Keratinocyte (primary cell): ENCODE results near the gene ERI3. TPM values are rescaled to one million over a fixed set of nuclear protein-coding genes. Genes with fewer than 3 reads are reported as not detected.

ENCODE experiments used
- DNase-seq: peaks from one replicate; pipeline ENCODE4 v3.0.0-alpha.2; 2011; ENCODE audit warnings: low read depth, missing footprints, low spot score
- FAIRE-seq: peaks from 2 replicates; lab custom pipeline; 2011; peaks lifted over from hg19 to GRCh38; lab: Jason Lieb, UNC
- H2AFZ ChIP-seq: 2 replicates; pipeline ENCODE4 v1.6.0; 2012; ENCODE audit warnings: low read length, control low read depth, inconsistent platforms; ENCODE audit not compliant: control insufficient read depth
- H3K27ac ChIP-seq: 2 replicates; pipeline ENCODE4 v1.5.1; 2011; ENCODE audit warnings: low read length; ENCODE audit not compliant: control insufficient read depth, insufficient read depth
- H3K27me3 ChIP-seq: 3 replicates; pipeline ENCODE4 v1.6.0; 2011; ENCODE audit warnings: low read length; ENCODE audit not compliant: control insufficient read depth, insufficient read depth; ENCODE audit errors: extremely low read depth
- H3K36me3 ChIP-seq, 2 experiments: 2 replicates in 1 of 2; 3 replicates in 1 of 2; pipeline ENCODE4 v1.5.1; 2011; ENCODE audit warnings: low read length in 2 of 2, mild to moderate bottlenecking in 1 of 2; ENCODE audit not compliant: control insufficient read depth in 2 of 2, insufficient read depth in 2 of 2; ENCODE audit errors: extremely low read depth in 1 of 2
- H3K4me1 ChIP-seq: 3 replicates; pipeline ENCODE4 v1.5.1; 2011; ENCODE audit warnings: low read length; ENCODE audit not compliant: control insufficient read depth, insufficient read depth; ENCODE audit errors: extremely low read depth
- H3K4me2 ChIP-seq: 3 replicates; pipeline ENCODE4 v1.6.0; 2011; ENCODE audit warnings: low read depth, low read length; ENCODE audit not compliant: control insufficient read depth, insufficient read depth; ENCODE audit errors: extremely low read depth
- H3K4me3 ChIP-seq, 3 experiments: fragments of 200-600 bp in 1 of 3; sonication (generic) in 1 of 3; 2 replicates in 2 of 3; 3 replicates in 1 of 3; pipeline ENCODE4 v1.5.1; 2011 to 2016; ENCODE audit warnings: low read length in 3 of 3, mild to moderate bottlenecking in 3 of 3, control low read depth in 2 of 3, inconsistent platforms in 1 of 3, low read depth in 1 of 3, mixed read lengths in 1 of 3, mixed run types in 1 of 3, moderate library complexity in 1 of 3; ENCODE audit not compliant: control insufficient read depth in 2 of 3, insufficient read depth in 2 of 3; ENCODE audit errors: extremely low read depth in 1 of 3
- H3K79me2 ChIP-seq: 2 replicates; pipeline ENCODE4 v1.6.0; 2012; ENCODE audit warnings: low read length; ENCODE audit not compliant: control insufficient read depth, insufficient read depth
- H3K9ac ChIP-seq: 3 replicates; pipeline ENCODE4 v1.6.0; 2011; ENCODE audit warnings: low read length; ENCODE audit not compliant: control insufficient read depth, insufficient read depth; ENCODE audit errors: extremely low read depth
- H3K9me1 ChIP-seq: 3 replicates; pipeline ENCODE4 v1.6.0; 2011; ENCODE audit warnings: low read length; ENCODE audit not compliant: control insufficient read depth, insufficient read depth; ENCODE audit errors: extremely low read depth
- H3K9me3 ChIP-seq: 2 replicates; pipeline ENCODE4 v1.5.1; 2012; ENCODE audit warnings: low read depth, low read length; ENCODE audit not compliant: control insufficient read depth
- H4K20me1 ChIP-seq: 3 replicates; pipeline ENCODE4 v1.6.0; 2011; ENCODE audit warnings: low read length; ENCODE audit not compliant: control insufficient read depth, insufficient read depth; ENCODE audit errors: extremely low read depth
- CTCF ChIP-seq, 3 experiments: IDR thresholded peaks in 1 of 3; conservative IDR thresholded peaks in 1 of 3; optimal IDR thresholded peaks in 1 of 3; 2 replicates in 2 of 3; 3 replicates in 1 of 3; pipeline versions ENCODE3 to v1.5.1; 2011; ENCODE audit warnings: low read length in 3 of 3, mild to moderate bottlenecking in 3 of 3, moderate library complexity in 2 of 3, control low read depth in 1 of 3, inconsistent platforms in 1 of 3; ENCODE audit not compliant: insufficient read depth in 2 of 3; ENCODE audit errors: extremely low read depth in 1 of 3
- EZH2 ChIP-seq: IDR thresholded peaks from one replicate; pipeline ENCODE4 v1.6.1; 2012; ENCODE audit warnings: inconsistent platforms, mild to moderate bottlenecking, low read length, moderate library complexity
- dilution Hi-C: fragments of 300-500 bp; cut with MboI; formaldehyde crosslinking; loops from one replicate; pipeline ENCODE4 v1.7.0; 2020; ENCODE audit warnings: low sequenced_read_pairs; ENCODE audit not compliant: extremely low pct_ligation_motif_present
- polyA plus RNA-seq, 5 experiments: library from polyadenylated mRNA; depleted of rRNA in 3 of 5; stranded (reverse) in 3 of 5; stranded (forward) in 1 of 5; unstranded in 1 of 5; fragments of >200 nt; gene quantifications; 1 replicate in 1 of 5; 2 replicates in 3 of 5; 3 replicates in 1 of 5; pipeline versions ENCODE4 v1.2.1 to v1.2.3, GENCODE V29; 2011 to 2012; ENCODE audit warnings: missing spikeins in 2 of 5, low read depth in 1 of 5, low replicate concordance in 1 of 5

The ERI3 gene
- polyA plus RNA-seq, 1 donor (not counting 4 experiments of a cell fraction or from before 2014, with no cell fraction given) = 43.7 TPM

GRCh38 chr1:44242746-44243145, 112.3 kb downstream of the ERI3 start:
- H3K27ac ChIP-seq = no peak overlapping the region
- no peak for FAIRE-seq
- H4K20me1 ChIP-seq = no peaks in the 10 kb centered on the region
- H3K36me3 ChIP-seq = peaks cover 3 to 5% of the 10 kb centered on the region in 2 experiments
- no peaks in the 10 kb centered on the region for H3K27me3 ChIP-seq
- no peak overlapping the region for H3K4me3 ChIP-seq
- H3K9me1 ChIP-seq = no peaks in the 10 kb centered on the region
- dilution Hi-C loops = no loop called here
- no peak overlapping the region for H3K9ac ChIP-seq
- H2AFZ ChIP-seq = no peak overlapping the region
- H3K79me2 ChIP-seq = no peaks in the 10 kb centered on the region
- no peak overlapping the region for H3K4me2 ChIP-seq
- H3K4me1 ChIP-seq = peaks cover 21% of the 10 kb centered on the region
- H3K9me3 ChIP-seq = no peaks in the 10 kb centered on the region
- DNase-seq = no peak
- TF ChIP-seq CTCF (optimal IDR thresholded peaks at IDR 0.05 in 1 of 3, IDR thresholded peaks at IDR 0.05 in 1 of 3, conservative IDR thresholded peaks at IDR 0.05 in 1 of 3; ENCODE audit: extremely low read depth in 1 of 3, insufficient read depth in 2 of 3, low read length in 3 of 3) (no peak), EZH2 (no peak)

GRCh38 chr1:44240802-44241671, 114.0 kb downstream of the ERI3 start:
- H3K9me3 ChIP-seq = no peaks in the 10 kb centered on the region
- no peak overlapping the region for H3K4me3 ChIP-seq
- no peaks in the 10 kb centered on the region for H3K79me2 ChIP-seq
- no peaks in the 10 kb centered on the region for H4K20me1 ChIP-seq
- dilution Hi-C loops = no loop called here
- H3K4me1 ChIP-seq = peaks cover 11% of the 10 kb centered on the region
- no peak overlapping the region for H3K4me2 ChIP-seq
- H3K27me3 ChIP-seq = no peaks in the 10 kb centered on the region
- no peak overlapping the region for H2AFZ ChIP-seq
- peaks cover 3 to 5% of the 10 kb centered on the region in 2 experiments for H3K36me3 ChIP-seq
- H3K9me1 ChIP-seq = no peaks in the 10 kb centered on the region
- no peak for TF ChIP-seq EZH2
- TF ChIP-seq CTCF (optimal IDR thresholded peaks at IDR 0.05 in 1 of 3, IDR thresholded peaks at IDR 0.05 in 1 of 3, conservative IDR thresholded peaks at IDR 0.05 in 1 of 3; ENCODE audit: extremely low read depth in 1 of 3, insufficient read depth in 2 of 3, low read length in 3 of 3) = no peak
- no peak overlapping the region for H3K9ac ChIP-seq
- H3K27ac ChIP-seq = no peak overlapping the region
- no peak for FAIRE-seq
- no peak for DNase-seq
